GM06990 (cell line): ENCODE results near the gene PRR12.
"Not testable (repeated sequence)": the region's sequence is repeated elsewhere in the genome, so short reads cannot be mapped to it uniquely, and the experiment has no call there.

Experiments used
- DNase-seq: peaks from one replicate; pipeline ENCODE4 v3.0.0-alpha.2; 2011; ENCODE audit not compliant: insufficient read length; ENCODE audit errors: extremely low read depth
- H3K27me3 ChIP-seq: replicated peaks from 2 replicates; pipeline ENCODE4 v1.6.0; 2011; ENCODE audit warnings: low read length; ENCODE audit not compliant: control insufficient read depth, insufficient read depth
- H3K36me3 ChIP-seq: 2 replicates; pipeline ENCODE4 v1.5.1; 2011; ENCODE audit warnings: low read length; ENCODE audit not compliant: control insufficient read depth, insufficient read depth
- H3K4me3 ChIP-seq: replicated peaks from 2 replicates; pipeline ENCODE4 v1.5.1; 2011; ENCODE audit warnings: low read depth, mild to moderate bottlenecking, control low read depth, low read length
- TF ChIP-seq, protein P1 (sequence below): IDR thresholded peaks from 2 replicates; pipeline ENCODE4 v1.5.1; 2011; ENCODE audit warnings: low read length, control low read depth, mild to moderate bottlenecking, inconsistent platforms; ENCODE audit not compliant: insufficient read depth, poor library complexity, severe bottlenecking

Gene PRR12

GRCh38 chr19:49632576-49632975 is 41.6 kb downstream of the PRR12 start:
- TF ChIP-seq, protein P1, sequence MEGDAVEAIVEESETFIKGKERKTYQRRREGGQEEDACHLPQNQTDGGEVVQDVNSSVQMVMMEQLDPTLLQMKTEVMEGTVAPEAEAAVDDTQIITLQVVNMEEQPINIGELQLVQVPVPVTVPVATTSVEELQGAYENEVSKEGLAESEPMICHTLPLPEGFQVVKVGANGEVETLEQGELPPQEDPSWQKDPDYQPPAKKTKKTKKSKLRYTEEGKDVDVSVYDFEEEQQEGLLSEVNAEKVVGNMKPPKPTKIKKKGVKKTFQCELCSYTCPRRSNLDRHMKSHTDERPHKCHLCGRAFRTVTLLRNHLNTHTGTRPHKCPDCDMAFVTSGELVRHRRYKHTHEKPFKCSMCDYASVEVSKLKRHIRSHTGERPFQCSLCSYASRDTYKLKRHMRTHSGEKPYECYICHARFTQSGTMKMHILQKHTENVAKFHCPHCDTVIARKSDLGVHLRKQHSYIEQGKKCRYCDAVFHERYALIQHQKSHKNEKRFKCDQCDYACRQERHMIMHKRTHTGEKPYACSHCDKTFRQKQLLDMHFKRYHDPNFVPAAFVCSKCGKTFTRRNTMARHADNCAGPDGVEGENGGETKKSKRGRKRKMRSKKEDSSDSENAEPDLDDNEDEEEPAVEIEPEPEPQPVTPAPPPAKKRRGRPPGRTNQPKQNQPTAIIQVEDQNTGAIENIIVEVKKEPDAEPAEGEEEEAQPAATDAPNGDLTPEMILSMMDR: no peak
- no peak for DNase-seq
- Histone ChIP-seq H3K36me3 (no peaks in the 10 kb centered on the region; the same call in 1 of the 2 replicates), H3K4me3 (no peak overlapping the region), H3K27me3 (no peaks in the 10 kb centered on the region)

DNA sequence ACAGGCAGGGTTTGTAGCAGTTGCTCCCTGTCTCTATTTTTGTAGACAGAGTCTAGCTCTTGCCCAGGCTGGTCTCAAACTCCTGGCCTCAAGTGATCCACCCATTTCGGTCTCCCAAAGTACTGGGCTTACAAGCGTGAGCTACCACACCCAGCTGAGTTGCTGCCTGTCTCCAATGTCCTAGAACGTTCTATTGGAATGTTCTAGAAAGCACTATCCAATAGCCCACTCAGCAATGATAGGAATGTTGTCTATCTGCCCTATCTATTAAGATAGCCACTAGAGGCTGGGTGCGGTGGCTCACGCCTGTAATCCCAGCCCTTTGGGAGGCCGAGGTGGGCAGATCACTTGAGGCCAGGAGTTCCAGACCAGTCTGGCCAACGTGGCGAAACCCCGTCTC is 42.3 kb downstream of the PRR12 start:
- DNase-seq, H3K36me3 ChIP-seq, H3K4me3 ChIP-seq: not testable (repeated sequence)

GRCh38 chr19:49635530-49636232 is 44.7 kb downstream of the PRR12 start:
- TF ChIP-seq, protein P1: no peak
- DNase-seq: no peak
- Histone ChIP-seq H3K4me3 (no peak overlapping the region), H3K36me3 (no peaks in the 10 kb centered on the region), H3K27me3 (no peaks in the 10 kb centered on the region)

More for the DNA sequence above, 42.3 kb downstream of the PRR12 start:
- H3K27me3 ChIP-seq: not testable (repeated sequence)

- no peaks in the 10 kb centered on the region for H3K36me3 ChIP-seq
- DNase-seq: no peak
- TF ChIP-seq, protein P1: no peak
- no peak overlapping the region for H3K4me3 ChIP-seq
- no peaks in the 10 kb centered on the region for H3K27me3 ChIP-seq
Measured at GRCh38 chr19:49636233-49636932, 45.4 kb downstream of the PRR12 start.

GRCh38 chr19:49637821-49638738 is 47.1 kb downstream of the PRR12 start:
- Histone ChIP-seq H3K27me3 (no peaks in the 10 kb centered on the region), H3K4me3 (no peak overlapping the region), H3K36me3 (no peaks in the 10 kb centered on the region)
- DNase-seq: no peak
- TF ChIP-seq, protein P1: no peak
